HEK293 (cell line): ENCODE measurements around the gene OTUB2.

ENCODE experiments used
- BCL6B ChIP-seq: fragments of 450-650 bp; formaldehyde crosslinking; IDR thresholded peaks from 2 replicates; pipeline ENCODE4 v1.5.1; 2017; ENCODE audit warnings: missing biosample characterization, missing genetic modification characterization
- HIC1 ChIP-seq: fragments of 450-650 bp; formaldehyde crosslinking; IDR thresholded peaks from 2 replicates; pipeline ENCODE4 v1.5.1; 2016; ENCODE audit warnings: missing biosample characterization, missing genetic modification characterization
- OVOL3 ChIP-seq: fragments of 450-650 bp; formaldehyde crosslinking; IDR thresholded peaks from 2 replicates; pipeline ENCODE4 v1.5.1; 2016; ENCODE audit warnings: missing biosample characterization, missing genetic modification characterization
- REPIN1 ChIP-seq: fragments of 450-650 bp; formaldehyde crosslinking; IDR thresholded peaks from 2 replicates; pipeline ENCODE4 v1.5.1; 2017; ENCODE audit warnings: missing biosample characterization, missing genetic modification characterization, low read depth
- YY1 ChIP-seq: fragments of 450-650 bp; formaldehyde crosslinking; IDR thresholded peaks from 2 replicates; pipeline ENCODE4 v1.5.1; 2018; ENCODE audit warnings: missing biosample characterization, missing genetic modification characterization
- ZBTB21 ChIP-seq: fragments of 450-650 bp; formaldehyde crosslinking; IDR thresholded peaks from 2 replicates; pipeline ENCODE4 v1.5.1; 2017; ENCODE audit warnings: missing biosample characterization, missing genetic modification characterization
- ZBTB49 ChIP-seq: fragments of 450-650 bp; formaldehyde crosslinking; IDR thresholded peaks from 2 replicates; pipeline ENCODE4 v1.5.1; 2016; ENCODE audit warnings: missing biosample characterization, missing genetic modification characterization, low read depth
- ZBTB7A ChIP-seq: fragments of 450-650 bp; formaldehyde crosslinking; IDR thresholded peaks from 2 replicates; pipeline ENCODE4 v1.5.1; 2016; ENCODE audit warnings: low read depth, missing biosample characterization, missing genetic modification characterization
- ZNF148 ChIP-seq: fragments of 450-650 bp; formaldehyde crosslinking; IDR thresholded peaks from 2 replicates; pipeline ENCODE4 v1.5.0; 2017; ENCODE audit warnings: missing biosample characterization, missing genetic modification characterization, borderline replicate concordance
- ZNF18 ChIP-seq: fragments of 450-650 bp; formaldehyde crosslinking; IDR thresholded peaks from 2 replicates; pipeline ENCODE4 v1.5.1; 2016; ENCODE audit warnings: missing biosample characterization, missing genetic modification characterization
- ZNF19 ChIP-seq: fragments of 450-650 bp; formaldehyde crosslinking; IDR thresholded peaks from 2 replicates; pipeline ENCODE4; 2016; ENCODE audit warnings: missing biosample characterization, missing genetic modification characterization, low read depth
- ZNF354C ChIP-seq: fragments of 450-650 bp; formaldehyde crosslinking; IDR thresholded peaks from 2 replicates; pipeline ENCODE4 v1.5.1; 2016; ENCODE audit warnings: missing biosample characterization, missing genetic modification characterization, low read depth, borderline replicate concordance
- ZNF398 ChIP-seq: fragments of 450-650 bp; formaldehyde crosslinking; IDR thresholded peaks from 2 replicates; pipeline ENCODE4 v1.5.1; 2017; ENCODE audit warnings: missing biosample characterization, missing genetic modification characterization
- ZNF404 ChIP-seq: fragments of 450-650 bp; formaldehyde crosslinking; IDR thresholded peaks from 2 replicates; pipeline ENCODE4 v1.5.1; 2017; ENCODE audit warnings: missing biosample characterization, missing genetic modification characterization
- ZNF433 ChIP-seq: fragments of 450-650 bp; formaldehyde crosslinking; IDR thresholded peaks from 2 replicates; pipeline ENCODE4 v1.5.1; 2016; ENCODE audit warnings: missing biosample characterization, missing genetic modification characterization, low read depth
- ZNF449 ChIP-seq: fragments of 450-650 bp; formaldehyde crosslinking; IDR thresholded peaks from 2 replicates; pipeline ENCODE4 v1.5.1; 2017; ENCODE audit warnings: missing biosample characterization, mild to moderate bottlenecking, missing genetic modification characterization, moderate library complexity
- ZNF488 ChIP-seq: fragments of 450-650 bp; formaldehyde crosslinking; IDR thresholded peaks from 2 replicates; pipeline ENCODE4 v1.5.1; 2016; ENCODE audit warnings: missing biosample characterization, missing genetic modification characterization
- ZNF548 ChIP-seq: fragments of 450-650 bp; formaldehyde crosslinking; IDR thresholded peaks from 2 replicates; pipeline ENCODE4 v1.5.1; 2016; ENCODE audit warnings: missing biosample characterization, missing genetic modification characterization
- ZNF555 ChIP-seq: fragments of 450-650 bp; formaldehyde crosslinking; conservative IDR thresholded peaks from 2 replicates; pipeline ENCODE4 v1.5.1; 2017; ENCODE audit warnings: missing biosample characterization, mild to moderate bottlenecking, missing genetic modification characterization, inconsistent platforms
- ZNF571 ChIP-seq: fragments of 450-650 bp; formaldehyde crosslinking; IDR thresholded peaks from 2 replicates; pipeline ENCODE4 v1.5.0; 2017; ENCODE audit warnings: missing biosample characterization, missing genetic modification characterization
- ZNF623 ChIP-seq: fragments of 450-650 bp; formaldehyde crosslinking; IDR thresholded peaks from 2 replicates; pipeline ENCODE4 v1.5.1; 2016; ENCODE audit warnings: missing biosample characterization, missing genetic modification characterization
- ZNF660 ChIP-seq: fragments of 450-650 bp; IDR thresholded peaks from 2 replicates; pipeline ENCODE4 v1.5.1; 2018; ENCODE audit warnings: missing biosample characterization, mild to moderate bottlenecking, missing genetic modification characterization
- ZNF747 ChIP-seq: fragments of 450-650 bp; formaldehyde crosslinking; IDR thresholded peaks from 2 replicates; pipeline ENCODE4 v1.5.1; 2016; ENCODE audit warnings: missing biosample characterization, missing genetic modification characterization
- ZNF785 ChIP-seq: fragments of 450-650 bp; formaldehyde crosslinking; IDR thresholded peaks from 2 replicates; pipeline ENCODE4 v1.5.1; 2016; ENCODE audit warnings: missing biosample characterization, missing genetic modification characterization
- ZSCAN30 ChIP-seq: fragments of 450-650 bp; IDR thresholded peaks from 2 replicates; pipeline ENCODE4 v1.5.1; 2018; ENCODE audit warnings: missing biosample characterization, mild to moderate bottlenecking, missing genetic modification characterization, moderate library complexity

OTUB2 gene

GRCh38 chr14:94080621-94081385 is 54.7 kb downstream of the OTUB2 start, which contains the start of the genes DDX24 and IFI27L1 (continued):
- TF ChIP-seq HIC1 (no peak; the same call in 1 of the 2 replicates), ZNF404 (tag by site-specific recombination) (no peak), BCL6B (tag by site-specific recombination) (no peak), ZNF449 (tag by site-specific recombination) (no peak), ZSCAN30 (peak; percentile 19; the same call in 1 of the 2 replicates), ZBTB49 (tag by site-specific recombination) (no peak), ZNF747 (tag by site-specific recombination) (no peak), ZNF398 (tag by site-specific recombination) (no peak), ZNF488 (tag by site-specific recombination) (no peak), ZNF555 (tag by site-specific recombination) (no peak), REPIN1 (tag by site-specific recombination) (no peak), ZNF571 (tag by site-specific recombination) (no peak), OVOL3 (no peak), ZNF18 (tag by site-specific recombination) (no peak), YY1 (tag by site-specific recombination) (peak; percentile 64; the same call in 1 of the 2 replicates), ZNF548 (no peak), ZBTB7A (tag by site-specific recombination) (no peak), ZNF623 (tag by site-specific recombination) (no peak), ZNF433 (tag by site-specific recombination) (no peak), ZNF785 (tag by site-specific recombination) (no peak), ZNF148 (tag by site-specific recombination) (no peak), ZNF660 (tag by site-specific recombination) (no peak), ZNF19 (tag by site-specific recombination) (no peak), ZNF354C (no peak), ZBTB21 (tag by site-specific recombination) (no peak)
